Effector memory CD8-positive, alpha-beta T cell (primary cell): ENCODE measurements around the gene UNC79.
"Not testable (repeated sequence)": the region's sequence is repeated elsewhere in the genome, so short reads cannot be mapped to it uniquely, and the experiment has no call there.

Source experiments
- ATAC-seq: fragments of 150-1000 bp; cut with Tn5 transposase; replicated peaks from 2 replicates; pipeline ENCODE4 v1.10.0; 2021; ENCODE audit warnings: mild to moderate bottlenecking, moderate library complexity
- DNase-seq, 3 experiments: peaks; one replicate each; pipeline ENCODE4 v3.0.0; 2021
- H3K27ac Mint-ChIP-seq, 2 donors: one replicate each; pipeline ENCODE4 v1.8.0; 2022; ENCODE audit warnings: mild to moderate bottlenecking in 2 of 2, mixed read lengths in 2 of 2, moderate library complexity in 2 of 2
- H3K27me3 Mint-ChIP-seq, 2 donors: one replicate each; pipeline ENCODE4 v1.8.0; 2022; ENCODE audit warnings: mixed read lengths in 2 of 2
- H3K36me3 Mint-ChIP-seq: one replicate; pipeline ENCODE4 v1.8.0; 2022; ENCODE audit warnings: mild to moderate bottlenecking, moderate library complexity, mixed read lengths; ENCODE audit not compliant: insufficient read depth
- H3K4me1 Mint-ChIP-seq, 2 donors: one replicate each; pipeline ENCODE4 v1.8.0; 2022; ENCODE audit warnings: low read depth in 2 of 2, mixed read lengths in 2 of 2
- H3K4me3 Mint-ChIP-seq, 2 donors: one replicate each; pipeline ENCODE4 v1.8.0; 2022; ENCODE audit warnings: mild to moderate bottlenecking in 2 of 2, mixed read lengths in 2 of 2, moderate library complexity in 2 of 2
- H3K9me3 Mint-ChIP-seq, 2 donors: one replicate each; pipeline ENCODE4 v1.8.0; 2022; ENCODE audit warnings: mixed read lengths in 2 of 2
- total RNA-seq, 9 experiments: gene quantifications; one replicate each; lab custom pipeline; 2026; lab: John Stamatoyannopoulos, UW

UNC79 gene
- total RNA-seq, result 0 to 0.38 (median 0.10) reads per million in 9 experiments

- ATAC-seq (no peak), DNase-seq (no peak)
- no peak within 1 kb of the TSS for H3K4me3 Mint-ChIP-seq
- no peaks in the 10 kb centered on the region for H3K4me1 Mint-ChIP-seq
- H3K27ac Mint-ChIP-seq, result no peak within 1 kb of the TSS
- H3K27me3 Mint-ChIP-seq, result peaks cover 27 to 46% of the 10 kb centered on the region in 2 donors
- H3K36me3 Mint-ChIP-seq, result no peaks in the 10 kb centered on the region
- H3K9me3 Mint-ChIP-seq, result peaks cover 6 to 10% of the 10 kb centered on the region in 2 donors
Measured at GRCh38 chr14:93430315-93431035, at the start of gene UNC79. Gene UNC79 (plus strand): TSS chr14:93430939. CDS start chr14:93431030, 91 bp downstream.

- H3K27me3 Mint-ChIP-seq, result peaks cover 53 to 61% of the 10 kb centered on the region in 2 donors
- H3K9me3 Mint-ChIP-seq, result no peaks in the 10 kb centered on the region
- no peak overlapping the region for H3K4me3 Mint-ChIP-seq
- H3K36me3 Mint-ChIP-seq, result no peaks in the 10 kb centered on the region
- no peak overlapping the region for H3K27ac Mint-ChIP-seq
- no peak for ATAC-seq
- no peaks in the 10 kb centered on the region for H3K4me1 Mint-ChIP-seq
- DNase-seq, result no peak
Measured at GRCh38 chr14:93381644-93382043, 49.1 kb upstream of the UNC79 start.

- ATAC-seq, H3K4me1 Mint-ChIP-seq: not testable (repeated sequence)
- H3K27me3 Mint-ChIP-seq, result peaks cover 64 to 76% of the 10 kb centered on the region in 2 donors
Measured at GRCh38 chr14:93384256-93384655, 46.5 kb upstream of the UNC79 start.

GRCh38 chr14:93395231-93395630 is 35.5 kb upstream of the UNC79 start:
- ATAC-seq, result no peak
- Mint-ChIP-seq H3K4me1 (no peaks in the 10 kb centered on the region), H3K9me3 (peaks cover 2 to 23% of the 10 kb centered on the region in 2 donors), H3K27ac (no peak overlapping the region), H3K36me3 (no peaks in the 10 kb centered on the region), H3K27me3 (peaks cover 25 to 40% of the 10 kb centered on the region in 2 donors), H3K4me3 (no peak overlapping the region)
- no peak for DNase-seq

More at GRCh38 chr14:93384256-93384655, 46.5 kb upstream of the UNC79 start:
- H3K27ac Mint-ChIP-seq, H3K4me3 Mint-ChIP-seq, H3K9me3 Mint-ChIP-seq, H3K36me3 Mint-ChIP-seq, DNase-seq: not testable (repeated sequence)

- Mint-ChIP-seq H3K4me1 (no peaks in the 10 kb centered on the region), H3K4me3 (no peak overlapping the region), H3K27ac (no peak overlapping the region), H3K9me3 (peaks cover 2 to 23% of the 10 kb centered on the region in 2 donors), H3K36me3 (no peaks in the 10 kb centered on the region), H3K27me3 (peaks cover 29 to 43% of the 10 kb centered on the region in 2 donors)
- DNase-seq (no peak), ATAC-seq (no peak)
Measured at GRCh38 chr14:93396456-93396855, 34.3 kb upstream of the UNC79 start.

GRCh38 chr14:93398491-93398890 is 32.2 kb upstream of the UNC79 start:
- Mint-ChIP-seq H3K27ac (no peak overlapping the region), H3K4me3 (no peak overlapping the region), H3K36me3 (no peaks in the 10 kb centered on the region), H3K27me3 (peaks cover 45 to 48% of the 10 kb centered on the region in 2 donors), H3K9me3 (peaks cover 2 to 23% of the 10 kb centered on the region in 2 donors), H3K4me1 (no peaks in the 10 kb centered on the region)
- DNase-seq, result no peak
- ATAC-seq, result no peak

- Mint-ChIP-seq H3K9me3 (peaks cover 0 to 8% of the 10 kb centered on the region in 2 donors), H3K27ac (no peak overlapping the region), H3K36me3 (no peaks in the 10 kb centered on the region), H3K27me3 (peaks cover 36 to 53% of the 10 kb centered on the region in 2 donors), H3K4me1 (no peaks in the 10 kb centered on the region), H3K4me3 (no peak overlapping the region)
- ATAC-seq, result no peak
- no peak for DNase-seq
Measured at GRCh38 chr14:93402951-93403350, 27.8 kb upstream of the UNC79 start.

- DNase-seq (no peak), ATAC-seq (no peak)
- H3K27ac Mint-ChIP-seq, result no peak overlapping the region
- H3K4me1 Mint-ChIP-seq, result no peaks in the 10 kb centered on the region
- H3K9me3 Mint-ChIP-seq, result peaks cover 1 to 8% of the 10 kb centered on the region in 2 donors
- no peak overlapping the region for H3K4me3 Mint-ChIP-seq
- H3K36me3 Mint-ChIP-seq, result no peaks in the 10 kb centered on the region
- peaks cover 0 to 15% of the 10 kb centered on the region in 2 donors for H3K27me3 Mint-ChIP-seq
Measured at GRCh38 chr14:93410021-93410420, 20.7 kb upstream of the UNC79 start.

- H3K4me3 Mint-ChIP-seq, result no peak overlapping the region
Measured at GRCh38 chr14:93410893-93411292, 19.8 kb upstream of the UNC79 start.

GRCh38 chr14:93425136-93425535 is 5.6 kb upstream of the UNC79 start:
- H3K4me3 Mint-ChIP-seq, H3K36me3 Mint-ChIP-seq, DNase-seq, H3K27ac Mint-ChIP-seq, H3K4me1 Mint-ChIP-seq, ATAC-seq: not testable (repeated sequence)
- Mint-ChIP-seq H3K9me3 (peaks cover 10 to 12% of the 10 kb centered on the region in 2 donors), H3K27me3 (peaks cover 29 to 31% of the 10 kb centered on the region in 2 donors)

More at GRCh38 chr14:93410893-93411292, 19.8 kb upstream of the UNC79 start:
- H3K27ac Mint-ChIP-seq, result no peak overlapping the region
- DNase-seq (no peak), ATAC-seq (no peak)
- no peaks in the 10 kb centered on the region for H3K4me1 Mint-ChIP-seq
- peaks cover 1 to 8% of the 10 kb centered on the region in 2 donors for H3K9me3 Mint-ChIP-seq
- peaks cover 0 to 15% of the 10 kb centered on the region in 2 donors for H3K27me3 Mint-ChIP-seq
- no peaks in the 10 kb centered on the region for H3K36me3 Mint-ChIP-seq

- DNase-seq (no peak), ATAC-seq (no peak)
- H3K27ac Mint-ChIP-seq, result no peak overlapping the region
- peaks cover 10% of the 10 kb centered on the region in 2 donors for H3K9me3 Mint-ChIP-seq
- H3K27me3 Mint-ChIP-seq, result peaks cover 17 to 23% of the 10 kb centered on the region in 2 donors
- H3K4me3 Mint-ChIP-seq, result no peak overlapping the region
- no peaks in the 10 kb centered on the region for H3K4me1 Mint-ChIP-seq
- no peaks in the 10 kb centered on the region for H3K36me3 Mint-ChIP-seq
Measured at GRCh38 chr14:93426750-93427149, 4.0 kb upstream of the UNC79 start.

- Mint-ChIP-seq H3K27ac (no peak overlapping the region), H3K4me1 (no peaks in the 10 kb centered on the region), H3K27me3 (peaks cover 27 to 51% of the 10 kb centered on the region in 2 donors), H3K9me3 (peaks cover 6 to 10% of the 10 kb centered on the region in 2 donors), H3K4me3 (no peak overlapping the region), H3K36me3 (no peaks in the 10 kb centered on the region)
- no peak for DNase-seq
- no peak for ATAC-seq
Measured at GRCh38 chr14:93431036-93431670, 414 bp downstream of the UNC79 start.

GRCh38 chr14:93454224-93454623 is 23.5 kb downstream of the UNC79 start:
- peaks cover 3 to 9% of the 10 kb centered on the region in 2 donors for H3K9me3 Mint-ChIP-seq
- H3K36me3 Mint-ChIP-seq, result no peaks in the 10 kb centered on the region
- H3K4me3 Mint-ChIP-seq, result no peak overlapping the region
- ATAC-seq (no peak), DNase-seq (no peak)
- peaks cover 68% of the 10 kb centered on the region in 2 donors for H3K27me3 Mint-ChIP-seq
- no peaks in the 10 kb centered on the region for H3K4me1 Mint-ChIP-seq
- H3K27ac Mint-ChIP-seq, result no peak overlapping the region

- DNase-seq (no peak), ATAC-seq (no peak)
- Mint-ChIP-seq H3K27me3 (peaks cover 47 to 48% of the 10 kb centered on the region in 2 donors), H3K4me1 (no peaks in the 10 kb centered on the region), H3K27ac (no peak overlapping the region), H3K4me3 (no peak overlapping the region), H3K36me3 (no peaks in the 10 kb centered on the region), H3K9me3 (peaks cover 3 to 9% of the 10 kb centered on the region in 2 donors)
Measured at GRCh38 chr14:93456356-93456755, 25.6 kb downstream of the UNC79 start.
